Renal cortex interstitium (tissue), 11 donors: ENCODE measurements around the gene AUTS2. TPM values are rescaled to one million over a fixed set of nuclear protein-coding genes. Genes with fewer than 3 reads are reported as not detected.

Experiments
- DNase-seq, 11 donors: peaks; one replicate each; pipeline ENCODE4 v3.0.0-alpha.2; 2013; ENCODE audit warnings: low read depth in 9 of 11, low spot score in 4 of 11; ENCODE audit errors: extremely low read depth in 1 of 11
- polyA plus RNA-seq, 3 donors: library from polyadenylated mRNA; unstranded; fragments of 120-200 nt; gene quantifications; one replicate each; pipeline ENCODE4 v1.2.1, GENCODE V29; 2013; ENCODE audit not compliant: insufficient read length in 3 of 3

AUTS2 gene
- polyA plus RNA-seq, 3 donors: 78.0 to 102 (median 90.7) TPM

DNA sequence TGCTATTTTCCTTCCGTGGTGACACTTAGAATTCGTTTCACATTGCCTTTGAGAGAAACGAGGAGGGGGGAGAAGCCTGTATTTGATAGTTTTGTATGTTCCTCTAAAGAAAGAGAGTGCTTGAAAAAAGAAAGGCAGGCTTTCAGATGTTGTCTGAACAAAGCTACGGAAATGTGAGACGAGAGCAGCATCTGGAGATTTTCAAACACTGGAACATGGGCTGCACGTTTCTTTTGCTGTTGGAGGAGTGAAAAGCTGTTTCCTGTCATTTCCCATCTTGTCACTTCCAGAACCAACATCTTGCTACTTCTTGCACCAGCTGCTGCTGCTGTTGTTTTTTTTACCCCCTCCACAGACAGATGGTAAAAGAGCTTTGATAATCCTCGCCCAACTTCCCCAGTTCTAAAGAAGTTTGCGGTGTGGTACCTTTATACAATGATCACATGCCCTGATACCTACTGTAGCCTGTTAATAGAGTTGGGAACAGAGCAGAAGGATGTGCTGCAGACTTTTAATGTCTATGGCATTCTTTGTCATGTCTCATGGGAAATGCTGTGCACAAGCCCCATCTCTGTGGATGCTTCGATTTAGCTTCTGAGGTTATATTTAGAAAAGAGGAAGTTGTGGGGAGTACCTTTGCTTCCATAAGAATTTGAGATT is 408.1 kb downstream of the AUTS2 start:
- peak in 10 of 11 donors; percentile 28 to 68 (median 59) for DNase-seq

GRCh38 chr7:70008466-70008865 is 410.2 kb downstream of the AUTS2 start:
- DNase-seq: no peak

DNA sequence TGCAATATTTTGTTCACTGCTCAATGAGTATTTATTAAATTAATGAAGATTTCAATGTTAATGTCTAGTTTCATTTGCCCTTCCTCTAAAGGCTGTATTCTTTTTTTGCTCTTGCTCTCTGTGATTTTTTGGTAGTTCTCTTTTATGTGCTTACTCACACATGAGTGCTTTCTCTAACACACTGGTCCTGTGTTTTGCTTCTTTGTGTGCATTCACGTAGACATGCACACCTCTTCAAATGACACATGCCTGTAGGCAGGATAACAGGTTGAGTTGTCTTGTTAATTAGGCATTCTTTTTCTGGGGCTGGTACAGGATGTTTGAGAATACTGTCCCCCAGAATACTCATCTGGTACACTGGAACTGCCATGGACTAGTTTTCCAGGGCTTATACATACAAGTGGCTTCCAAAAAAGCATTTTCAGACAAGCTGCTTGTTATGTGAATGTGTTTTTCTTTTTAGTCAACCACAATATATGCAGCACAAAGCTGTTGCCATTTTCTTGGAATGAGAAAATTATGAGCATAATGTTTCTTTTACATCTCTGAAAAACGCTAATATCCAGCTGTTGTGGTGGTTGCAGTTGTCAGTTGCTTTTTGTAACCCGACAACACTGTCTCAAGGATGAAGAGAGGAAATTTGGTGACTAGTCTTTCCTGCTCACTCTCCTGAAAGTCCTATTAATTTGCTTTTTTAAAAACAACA is 416.4 kb downstream of the AUTS2 start:
- no peak for DNase-seq

GRCh38 chr7:70015353-70015752 is 417.1 kb downstream of the AUTS2 start:
- no peak for DNase-seq

DNA sequence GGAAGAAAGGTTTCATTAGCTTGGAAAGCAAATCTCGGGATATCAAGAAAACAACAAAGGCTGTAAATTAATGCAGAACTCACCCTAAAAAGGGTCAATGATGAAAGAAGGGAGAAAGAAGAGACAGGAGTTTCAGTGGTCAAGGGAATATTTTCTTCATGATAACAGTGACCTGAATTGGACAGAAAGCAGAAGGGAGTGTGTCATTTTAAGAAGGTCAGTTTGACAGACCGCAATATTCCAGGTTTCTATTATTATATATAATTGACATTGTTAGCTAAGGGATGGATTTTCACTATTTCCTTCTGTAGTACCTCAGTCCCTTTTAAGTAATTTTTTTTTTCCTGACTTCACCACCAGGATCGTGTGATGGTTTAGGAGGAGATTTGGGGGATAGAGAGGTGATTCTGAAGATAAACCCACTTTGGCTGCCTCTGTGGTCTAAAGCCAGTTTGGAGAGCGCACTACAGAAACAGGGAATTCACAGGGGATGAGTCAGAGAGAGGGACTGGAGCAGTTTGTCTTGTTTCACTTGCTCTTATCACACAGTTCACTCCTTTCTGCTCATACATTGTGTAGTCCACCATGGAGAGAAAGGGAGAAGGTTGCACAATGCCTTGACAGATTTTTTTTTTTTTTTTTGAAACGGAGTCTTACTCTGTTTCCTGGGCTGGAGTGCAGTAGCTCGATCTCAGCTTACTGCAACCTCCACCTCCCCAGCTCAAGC is 417.9 kb downstream of the AUTS2 start:
- no peak for DNase-seq

GRCh38 chr7:70017357-70017756 is 419.1 kb downstream of the AUTS2 start:
- no peak for DNase-seq

DNA sequence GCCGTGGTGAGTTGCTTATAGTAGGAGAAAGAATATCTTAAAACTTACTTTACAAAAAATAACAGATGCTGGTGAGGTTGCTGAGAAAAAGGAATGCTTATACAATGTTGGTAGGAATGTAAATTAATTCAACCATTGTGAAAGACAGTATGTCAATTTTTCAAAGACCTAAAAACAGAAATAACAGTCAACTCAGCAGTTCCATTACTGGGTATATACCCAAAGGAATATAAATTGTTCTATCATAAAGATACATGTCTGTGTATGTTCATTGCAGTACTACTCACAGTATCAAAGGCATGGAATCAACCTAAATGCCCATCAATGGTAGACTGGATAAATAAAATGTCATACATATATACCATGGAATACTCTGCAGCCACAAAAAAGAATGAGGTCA is 420.4 kb downstream of the AUTS2 start:
- DNase-seq: no peak

GRCh38 chr7:70027867-70028266 is 429.6 kb downstream of the AUTS2 start:
- DNase-seq: no peak

- no peak for DNase-seq
These were observed 430.3 kb downstream of the AUTS2 start for GRCh38 chr7:70028620-70029019.

DNA sequence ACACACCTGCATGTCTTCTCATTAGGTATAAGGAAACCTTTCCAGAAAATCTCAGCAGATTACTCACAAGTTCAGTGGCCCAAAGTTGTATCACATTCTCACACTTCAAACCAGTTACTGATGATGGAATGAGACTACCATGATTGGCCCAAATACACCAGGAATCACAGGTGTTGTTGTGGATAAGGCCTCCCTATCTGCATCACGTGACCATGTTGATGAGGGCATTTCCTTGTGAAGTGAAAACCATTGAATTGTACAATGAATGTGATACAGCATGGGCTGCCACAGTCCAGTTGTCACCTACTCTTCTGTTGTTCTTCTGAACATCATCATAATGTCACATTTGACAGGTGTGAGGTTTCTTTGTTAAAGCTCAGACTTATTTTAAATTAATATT is 431.7 kb downstream of the AUTS2 start:
- DNase-seq: no peak

DNA sequence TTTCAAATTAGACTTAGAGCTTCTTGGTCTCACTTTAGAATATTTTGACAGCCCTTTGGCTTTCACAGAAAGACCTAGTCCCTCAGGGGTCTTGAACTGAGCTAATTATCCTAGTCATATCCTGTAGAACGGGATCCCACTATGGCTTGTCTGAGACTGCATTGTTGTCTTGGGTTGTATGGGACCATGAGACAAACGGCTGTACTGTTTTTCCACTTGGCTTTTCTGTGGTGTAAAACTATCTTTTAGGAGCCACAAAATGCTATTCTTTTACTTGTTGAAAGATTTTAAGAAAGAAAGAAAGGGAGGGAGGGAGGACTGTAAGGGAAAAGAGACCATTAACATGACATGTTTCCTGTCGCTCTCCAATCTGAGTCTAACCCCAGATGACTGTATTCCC is 432.5 kb downstream of the AUTS2 start:
- DNase-seq: no peak

GRCh38 chr7:70031245-70031644 is 433.0 kb downstream of the AUTS2 start:
- no peak for DNase-seq

- no peak for DNase-seq
These were observed 434.4 kb downstream of the AUTS2 start for GRCh38 chr7:70032649-70033048.

DNA sequence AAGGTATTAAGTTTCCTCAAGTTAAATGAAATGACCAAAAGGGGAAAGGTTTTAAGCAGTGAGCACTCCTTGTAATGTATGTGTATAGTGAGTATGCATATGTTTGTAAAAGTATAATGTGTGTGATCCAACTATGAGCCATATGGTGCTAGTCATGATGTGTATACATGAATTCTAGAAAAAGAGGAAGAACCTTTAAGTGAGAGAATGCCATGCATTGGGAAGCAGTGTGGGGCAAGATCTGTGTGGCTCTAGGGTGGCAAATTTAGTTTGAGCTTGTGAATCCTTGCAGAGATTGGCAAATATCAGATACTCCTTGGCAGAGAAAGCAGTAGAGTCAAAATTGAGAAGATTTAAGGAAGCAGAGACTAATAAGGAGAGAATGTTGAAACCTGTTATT is 435.0 kb downstream of the AUTS2 start:
- no peak for DNase-seq

DNA sequence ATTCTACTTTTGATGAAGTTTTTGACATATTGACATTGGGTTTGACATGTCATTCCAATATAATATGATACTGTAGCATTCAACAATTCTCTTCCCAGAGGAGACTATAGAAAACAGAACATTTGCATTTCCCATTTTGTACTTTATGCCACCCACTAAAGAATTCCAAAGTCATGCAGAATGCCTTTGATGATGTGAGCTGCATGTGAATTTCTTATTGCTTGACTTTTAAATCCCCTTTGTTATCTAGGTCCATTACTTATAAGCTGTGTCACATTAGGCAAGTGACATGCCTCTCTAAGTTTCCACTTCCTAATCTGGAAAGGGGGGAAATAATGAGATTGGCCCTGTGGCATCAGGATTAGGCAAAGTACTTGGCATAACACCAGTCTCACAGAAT is 436.7 kb downstream of the AUTS2 start:
- no peak for DNase-seq

DNA sequence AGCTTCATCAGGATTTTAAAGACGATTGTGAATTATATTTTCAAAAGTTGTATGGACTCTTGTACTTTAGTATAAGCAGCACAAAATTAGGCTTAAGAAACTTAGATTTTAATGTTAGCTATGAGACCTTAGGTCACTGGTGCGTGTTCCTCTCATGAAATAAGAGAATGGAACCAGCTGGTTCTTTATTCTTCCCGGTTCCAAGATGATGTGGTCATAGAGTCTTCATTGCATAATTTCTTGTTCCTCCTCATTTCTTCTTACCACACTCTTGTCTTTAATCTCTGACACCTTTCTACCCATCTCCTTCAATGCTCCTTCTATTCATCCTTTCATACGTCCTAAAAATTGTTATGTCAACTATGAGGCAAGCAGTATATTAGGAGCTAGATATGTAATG is 437.2 kb downstream of the AUTS2 start:
- no peak for DNase-seq

GRCh38 chr7:70035955-70036354 is 437.7 kb downstream of the AUTS2 start:
- DNase-seq: no peak

GRCh38 chr7:70036695-70037094 is 438.4 kb downstream of the AUTS2 start:
- DNase-seq: no peak

DNA sequence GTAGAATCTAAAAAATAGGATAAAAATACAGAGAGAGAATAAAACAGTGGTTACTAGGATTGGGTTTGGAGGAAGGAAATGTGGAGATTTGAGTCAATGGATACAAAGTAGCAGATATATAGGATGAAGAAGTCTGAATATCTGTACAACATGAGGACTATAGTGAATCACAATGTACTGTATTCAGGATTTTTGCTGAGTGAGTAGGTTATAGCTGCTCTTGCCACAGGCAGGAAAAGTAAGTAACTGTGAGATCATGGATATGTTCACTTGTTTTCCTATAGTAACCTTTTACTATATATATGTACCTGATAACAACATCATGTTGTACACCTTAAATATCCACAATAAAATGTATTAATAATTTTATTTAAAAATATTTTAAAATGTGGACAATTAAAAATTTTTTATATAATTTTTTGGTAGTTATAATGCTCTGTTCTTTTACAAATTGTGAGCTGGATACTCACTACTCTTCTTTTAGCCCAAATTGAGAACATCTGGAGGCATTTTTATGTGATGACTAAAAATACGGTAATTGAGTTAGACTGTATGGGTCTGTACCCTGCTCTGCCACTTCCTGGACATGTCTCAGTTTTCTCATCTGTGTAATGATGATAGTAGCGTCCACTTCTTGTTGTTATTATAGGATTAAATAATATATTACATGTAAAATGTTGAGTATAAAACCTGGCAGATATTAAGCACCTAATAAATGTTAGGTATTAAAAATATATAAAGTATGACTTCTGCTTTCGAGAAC is 439.1 kb downstream of the AUTS2 start:
- DNase-seq: no peak

DNA sequence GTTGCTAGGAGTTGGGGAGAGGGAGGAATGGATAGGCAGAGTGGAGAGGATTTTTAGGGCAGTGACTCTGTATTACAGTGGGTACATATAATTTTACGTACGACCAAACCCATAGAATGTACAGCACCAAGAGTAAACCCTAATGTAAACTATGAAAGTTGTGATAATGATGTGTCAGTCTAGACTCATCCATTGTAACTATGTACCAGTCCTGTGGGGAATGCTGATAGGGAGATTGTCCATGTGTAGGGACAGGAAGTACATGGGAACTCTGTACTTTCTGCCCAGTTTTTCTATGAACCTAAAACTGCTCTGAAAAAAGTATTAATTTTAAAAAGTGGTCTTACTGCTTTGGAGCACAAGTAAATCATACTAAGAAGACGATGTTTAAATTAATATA is 441.8 kb downstream of the AUTS2 start:
- DNase-seq: no peak
